ENCODE results near the gene RAD54L.
"Not testable (repeated sequence)": the region's sequence is repeated elsewhere in the genome, so short reads cannot be mapped to it uniquely, and the experiment has no call there.

RAD54L gene

GRCh38 chr1:46288485-46289133 is 41.0 kb downstream of the RAD54L start:
- DNase-seq, result no peak

- DNase-seq, result no peak
Observed at GRCh38 chr1:46289134-46289494, 41.6 kb downstream of the RAD54L start.

GRCh38 chr1:46289976-46290375 is 42.4 kb downstream of the RAD54L start:
- no peak for DNase-seq

- DNase-seq, result no peak
Observed at GRCh38 chr1:46295306-46295705, 47.7 kb downstream of the RAD54L start.

- no peak for DNase-seq
Observed at GRCh38 chr1:46298387-46298786, 50.8 kb downstream of the RAD54L start.

GRCh38 chr1:46300673-46301405 is 53.3 kb downstream of the RAD54L start:
- no peak for DNase-seq

- DNase-seq, result no peak
Observed at GRCh38 chr1:46301406-46301807, 53.8 kb downstream of the RAD54L start.

- peak; percentile 47 for DNase-seq
Observed at GRCh38 chr1:46301808-46302640, 54.5 kb downstream of the RAD54L start.

GRCh38 chr1:46302641-46303037 is 55.1 kb downstream of the RAD54L start:
- peak; percentile 12 for DNase-seq

- DNase-seq, result peak; percentile 94
Observed at GRCh38 chr1:46303038-46303871, 55.7 kb downstream of the RAD54L start, which contains the start of the genes LRRC41 and UQCRH. Gene LRRC41, minus strand, starts transcription at chr1:46303616. Its CDS starts 294 bp downstream, at chr1:46303322. Gene UQCRH, plus strand, starts transcription at chr1:46303698. Its CDS starts 69 bp downstream, at chr1:46303767.

- no peak for DNase-seq
Observed at GRCh38 chr1:46303872-46304326, 56.3 kb downstream of the RAD54L start.

- DNase-seq, result no peak
Observed at GRCh38 chr1:46306159-46306530, 58.6 kb downstream of the RAD54L start.

GRCh38 chr1:46309401-46310159 is 62.0 kb downstream of the RAD54L start:
- DNase-seq, result no peak

- no peak for DNase-seq
Observed at GRCh38 chr1:46310321-46310720, 62.8 kb downstream of the RAD54L start.

- DNase-seq, result no peak
Observed at GRCh38 chr1:46315669-46316403, 68.3 kb downstream of the RAD54L start.

GRCh38 chr1:46317323-46317722 is 69.8 kb downstream of the RAD54L start:
- no peak for DNase-seq

GRCh38 chr1:46319301-46319700 is 71.7 kb downstream of the RAD54L start:
- DNase-seq, result not testable (repeated sequence)

GRCh38 chr1:46319960-46320914 is 72.7 kb downstream of the RAD54L start:
- not testable (repeated sequence) for DNase-seq

GRCh38 chr1:46322191-46322590 is 74.6 kb downstream of the RAD54L start:
- DNase-seq, result not testable (repeated sequence)
